BLaER1 (cell line): ENCODE measurements around the gene GNAI2.
"Not testable (repeated sequence)": the region's sequence is repeated elsewhere in the genome, so short reads cannot be mapped to it uniquely, and the experiment has no call there.

ENCODE experiments used
- H3K27ac ChIP-seq: shearing (Covaris generic); formaldehyde crosslinking; 2 replicates; pipeline ENCODE4 v1.8.1; 2022
- H3K27me3 ChIP-seq: shearing (Covaris generic); formaldehyde crosslinking; 2 replicates; pipeline ENCODE4 v1.8.1; 2022
- H3K36me3 ChIP-seq: shearing (Covaris generic); formaldehyde crosslinking; 2 replicates; pipeline ENCODE4 v1.8.1; 2022
- H3K4me1 ChIP-seq: shearing (Covaris generic); formaldehyde crosslinking; 2 replicates; pipeline ENCODE4 v1.8.1; 2022
- H3K4me2 ChIP-seq: shearing (Covaris generic); formaldehyde crosslinking; 2 replicates; pipeline ENCODE4 v1.8.1; 2022
- H3K4me3 ChIP-seq: shearing (Covaris generic); formaldehyde crosslinking; 2 replicates; pipeline ENCODE4 v1.8.1; 2022
- H3K9ac ChIP-seq: shearing (Covaris generic); formaldehyde crosslinking; 2 replicates; pipeline ENCODE4 v1.8.1; 2022
- H3K9me3 ChIP-seq: shearing (Covaris generic); formaldehyde crosslinking; 2 replicates; pipeline ENCODE4 v1.8.1; 2022
- H4K20me1 ChIP-seq: shearing (Covaris generic); formaldehyde crosslinking; 2 replicates; pipeline ENCODE4 v1.8.1; 2022
- Cebpa-rat ChIP-seq: shearing (Covaris generic); IDR thresholded peaks from 2 replicates; pipeline ENCODE4 v1.8.1; 2022

The GNAI2 gene

DNA sequence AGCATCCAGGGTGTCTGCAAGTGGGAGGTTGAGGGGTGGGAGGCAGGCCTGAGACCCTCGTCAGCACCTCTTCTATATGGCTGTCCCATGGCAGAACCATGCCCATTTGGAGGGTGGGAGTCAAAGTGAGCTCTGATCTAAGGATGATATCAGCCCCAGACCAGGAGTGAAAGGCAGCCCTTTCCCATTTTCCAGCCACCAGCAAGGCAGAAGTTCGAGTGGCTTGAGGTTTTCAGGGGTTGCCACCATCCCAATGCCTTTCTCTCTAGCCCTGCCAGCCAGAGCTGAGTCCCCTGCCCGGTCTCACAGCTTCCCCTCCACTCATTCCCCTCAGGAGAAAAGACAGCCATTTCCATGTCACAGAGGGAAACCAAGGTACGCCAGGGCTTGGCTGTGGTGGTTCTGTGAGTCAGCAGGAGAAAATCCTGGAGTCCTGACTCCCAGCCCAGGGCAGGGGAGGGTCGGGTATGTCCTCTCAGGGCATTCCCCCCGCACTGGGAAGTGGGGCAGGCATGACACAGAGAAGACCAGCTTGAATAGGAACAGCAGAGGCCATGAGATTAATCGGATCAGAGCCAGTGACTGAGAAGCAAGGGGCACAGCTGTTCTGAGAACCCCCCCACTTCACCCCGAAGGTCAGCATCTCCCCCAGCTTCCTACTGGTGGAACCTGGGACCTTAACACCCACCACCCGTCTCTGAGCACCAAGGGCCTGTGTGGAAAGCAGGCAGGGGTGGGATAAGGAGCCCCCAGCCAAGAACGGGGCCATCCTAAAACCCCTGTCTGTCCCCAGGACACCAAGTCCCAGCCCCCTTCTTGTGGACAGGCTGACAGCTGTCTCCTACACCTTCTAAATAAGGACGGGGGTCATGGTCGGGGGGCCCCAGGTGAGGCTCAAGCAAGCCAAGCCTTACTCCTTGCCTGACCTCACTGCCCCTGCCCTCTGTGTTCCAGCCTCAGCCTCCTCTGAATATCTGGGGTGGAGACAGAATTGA is 31.9 kb upstream of the GNAI2 start:
- no peak overlapping the region for H3K9ac ChIP-seq
- peaks cover 71% of the 10 kb centered on the region for H3K27me3 ChIP-seq
- H3K4me2 ChIP-seq = peak overlapping the region; percentile 99; the same call in 1 of the 2 replicates
- peaks cover 17% of the 10 kb centered on the region for H3K4me1 ChIP-seq
- H3K27ac ChIP-seq = no peak overlapping the region
- H3K36me3 ChIP-seq = no peaks in the 10 kb centered on the region
- H3K9me3 ChIP-seq = no peaks in the 10 kb centered on the region
- H3K4me3 ChIP-seq = no peak overlapping the region
- TF ChIP-seq Cebpa-rat = no peak
- peaks cover 27% of the 10 kb centered on the region for H4K20me1 ChIP-seq

- Histone ChIP-seq H3K27ac (no peak within 1 kb of the TSS), H3K9me3 (no peaks in the 10 kb centered on the region), H4K20me1 (peaks cover 27% of the 10 kb centered on the region), H3K4me3 (peak within 1 kb of the TSS; percentile 66), H3K27me3 (peaks cover 71% of the 10 kb centered on the region), H3K36me3 (no peaks in the 10 kb centered on the region), H3K4me1 (peaks cover 25% of the 10 kb centered on the region), H3K4me2 (peak within 1 kb of the TSS; percentile 99), H3K9ac (peak within 1 kb of the TSS; percentile 55; the same call in 1 of the 2 replicates)
- TF ChIP-seq Cebpa-rat = no peak
Observed at GRCh38 chr3:50204804-50205412, 31.1 kb upstream of the GNAI2 start, which contains the start of gene SLC38A3. SLC38A3 (plus strand) TSS chr3:50205271; CDS start chr3:50214200, 8,929 bp downstream.

DNA sequence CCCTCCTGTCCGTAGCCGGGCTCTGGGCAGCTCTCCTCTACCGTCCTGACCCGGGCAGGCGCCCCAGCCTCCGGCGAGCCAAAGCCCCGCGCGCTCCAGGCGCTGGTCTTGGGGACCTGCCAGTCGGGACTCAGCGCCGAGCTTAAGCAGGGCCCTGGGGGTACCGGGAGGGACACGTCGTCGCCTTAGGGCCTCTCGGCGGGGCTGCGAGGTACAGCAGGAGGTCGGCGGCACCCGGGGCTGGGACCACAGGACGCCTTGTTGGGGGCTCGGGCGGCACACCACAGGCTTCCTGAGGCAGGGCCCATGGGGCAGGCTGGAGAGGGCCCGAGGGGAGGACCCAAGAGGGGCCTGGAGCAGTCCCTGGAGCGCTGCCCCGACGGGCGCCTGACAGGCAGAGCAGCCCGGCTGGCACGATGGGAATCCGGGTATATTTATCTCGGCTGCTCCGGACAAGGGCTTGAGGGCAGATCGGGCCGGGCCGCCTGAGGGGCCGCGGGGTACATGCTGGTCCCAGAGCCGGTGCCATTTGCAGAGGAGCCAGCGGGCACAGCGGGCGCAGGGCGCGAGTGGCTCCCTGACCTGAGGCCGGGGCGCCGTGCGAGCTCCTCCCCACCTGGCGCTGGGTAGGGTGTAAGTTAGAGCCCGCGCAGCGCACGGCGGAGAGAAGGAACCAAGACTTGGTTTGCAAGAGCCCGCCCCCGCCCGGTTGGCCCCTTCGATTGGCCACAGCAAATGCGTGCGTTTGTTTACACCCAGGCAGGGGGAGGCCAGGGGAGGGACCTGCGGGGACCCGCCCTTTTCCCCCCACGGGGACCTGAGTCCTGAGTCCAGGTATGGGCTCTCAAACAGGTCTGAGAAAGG is 30.4 kb upstream of the GNAI2 start:
- H3K4me3 ChIP-seq = peak overlapping the region; percentile 66

GRCh38 chr3:50207359-50208042 is 28.5 kb upstream of the GNAI2 start:
- Histone ChIP-seq H3K9ac (no peak overlapping the region), H4K20me1 (peaks cover 27% of the 10 kb centered on the region), H3K4me3 (no peak overlapping the region), H3K27me3 (peaks cover 57% of the 10 kb centered on the region), H3K9me3 (no peaks in the 10 kb centered on the region), H3K36me3 (no peaks in the 10 kb centered on the region), H3K4me1 (peaks cover 38% of the 10 kb centered on the region), H3K4me2 (no peak overlapping the region), H3K27ac (no peak overlapping the region)
- no peak for TF ChIP-seq Cebpa-rat

More for the DNA sequence above, 30.4 kb upstream of the GNAI2 start:
- H3K27ac ChIP-seq = no peak overlapping the region
- H3K36me3 ChIP-seq = no peaks in the 10 kb centered on the region
- H4K20me1 ChIP-seq = peaks cover 27% of the 10 kb centered on the region
- H3K4me2 ChIP-seq = peak overlapping the region; percentile 99
- H3K9ac ChIP-seq = peak overlapping the region; percentile 55; the same call in 1 of the 2 replicates
- no peaks in the 10 kb centered on the region for H3K9me3 ChIP-seq
- TF ChIP-seq Cebpa-rat = no peak
- peaks cover 31% of the 10 kb centered on the region for H3K4me1 ChIP-seq
- peaks cover 71% of the 10 kb centered on the region for H3K27me3 ChIP-seq

DNA sequence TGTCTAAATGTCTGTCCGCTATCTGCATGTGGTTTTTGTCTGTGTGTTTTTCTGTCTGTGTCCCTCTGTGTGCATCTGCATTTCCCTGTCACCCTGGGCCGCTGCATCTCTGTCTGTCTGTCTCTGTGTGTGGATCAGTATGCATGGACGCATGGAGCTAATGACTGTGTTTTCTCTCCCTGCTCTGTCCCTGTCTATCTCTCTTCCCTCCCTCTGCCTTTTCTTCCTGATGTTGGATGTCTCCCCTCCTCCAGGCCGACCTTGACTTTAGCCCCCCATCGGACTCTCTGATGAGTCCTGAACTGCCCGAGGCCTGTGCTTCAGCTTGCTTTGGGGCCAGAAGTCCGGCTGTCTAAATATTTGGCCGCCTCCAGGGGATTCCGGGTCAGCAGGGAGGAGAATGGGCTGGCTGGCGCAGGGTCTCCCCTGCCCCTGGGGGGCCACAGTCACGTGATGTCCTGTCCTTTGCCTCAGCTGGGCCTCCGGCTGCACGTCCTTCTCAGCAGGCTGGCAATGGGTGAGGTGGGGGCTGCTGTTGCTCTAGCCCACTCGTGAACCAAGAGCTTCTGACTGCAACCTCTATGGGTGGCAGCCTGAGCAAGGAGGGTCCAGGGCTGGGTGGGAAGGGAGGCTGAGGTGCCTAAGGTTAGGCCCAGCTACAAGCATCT is 27.2 kb upstream of the GNAI2 start:
- TF ChIP-seq Cebpa-rat = no peak
- H3K27ac ChIP-seq = no peak overlapping the region

GRCh38 chr3:50210176-50210509 is 25.9 kb upstream of the GNAI2 start:
- H4K20me1 ChIP-seq = peaks cover 17% of the 10 kb centered on the region
- no peak overlapping the region for H3K4me3 ChIP-seq
- no peaks in the 10 kb centered on the region for H3K36me3 ChIP-seq
- no peaks in the 10 kb centered on the region for H3K9me3 ChIP-seq
- H3K4me1 ChIP-seq = peaks cover 48% of the 10 kb centered on the region
- peaks cover 30% of the 10 kb centered on the region for H3K27me3 ChIP-seq
- H3K4me2 ChIP-seq = no peak overlapping the region
- H3K9ac ChIP-seq = no peak overlapping the region
- H3K27ac ChIP-seq = no peak overlapping the region
- no peak for TF ChIP-seq Cebpa-rat

More for the DNA sequence above, 27.2 kb upstream of the GNAI2 start:
- H3K4me1 ChIP-seq = peaks cover 47% of the 10 kb centered on the region
- no peaks in the 10 kb centered on the region for H3K36me3 ChIP-seq
- H3K9ac ChIP-seq = no peak overlapping the region
- no peaks in the 10 kb centered on the region for H3K9me3 ChIP-seq
- H3K4me2 ChIP-seq = no peak overlapping the region
- H3K27me3 ChIP-seq = peaks cover 44% of the 10 kb centered on the region
- H3K4me3 ChIP-seq = no peak overlapping the region
- H4K20me1 ChIP-seq = peaks cover 25% of the 10 kb centered on the region

DNA sequence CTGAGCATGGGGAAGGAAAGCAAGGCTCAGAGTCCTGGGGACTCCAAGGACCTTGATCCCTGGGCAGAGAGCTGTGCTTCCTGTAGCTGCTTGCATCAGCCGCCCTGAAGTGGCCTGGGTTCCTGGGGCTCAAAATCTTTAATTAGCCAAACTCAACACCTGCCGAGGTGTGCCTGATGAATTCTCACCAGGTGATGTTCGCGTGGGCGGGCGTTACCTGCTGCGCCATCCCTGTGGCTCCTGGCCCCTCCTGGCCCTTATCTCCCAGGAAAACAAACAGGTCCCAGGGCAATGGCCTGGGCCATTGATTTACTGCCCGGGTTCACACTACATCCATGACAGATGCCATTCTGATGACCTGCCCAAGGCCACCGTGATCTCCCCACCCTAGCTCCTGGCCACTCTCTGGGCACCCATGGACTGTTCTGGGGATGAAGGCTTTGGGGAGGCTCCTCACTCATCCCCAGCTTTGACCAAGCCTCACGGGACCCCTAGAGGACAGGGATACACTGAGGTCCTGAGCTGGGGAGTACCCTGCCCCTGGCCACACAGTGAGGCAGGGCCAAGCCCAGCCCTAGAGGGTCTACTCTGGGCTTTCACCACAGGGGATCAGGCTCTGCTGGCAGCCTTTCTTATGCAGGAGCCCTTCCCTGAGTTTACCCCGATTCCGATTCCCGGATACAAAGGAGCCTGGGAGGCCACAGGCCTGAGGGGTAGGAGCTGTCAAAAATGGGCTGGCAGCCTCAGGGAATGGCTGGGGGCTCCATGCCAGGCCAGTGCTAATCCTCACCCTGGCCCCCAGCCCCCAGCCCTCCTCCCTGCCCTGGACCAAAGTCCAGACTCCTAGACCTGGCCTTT is 25.3 kb upstream of the GNAI2 start:
- Histone ChIP-seq H4K20me1 (peaks cover 11% of the 10 kb centered on the region), H3K4me3 (no peak overlapping the region), H3K4me1 (peaks cover 42% of the 10 kb centered on the region), H3K27ac (no peak overlapping the region), H3K27me3 (peaks cover 24% of the 10 kb centered on the region), H3K9ac (no peak overlapping the region), H3K36me3 (no peaks in the 10 kb centered on the region), H3K9me3 (no peaks in the 10 kb centered on the region), H3K4me2 (no peak overlapping the region)
- no peak for TF ChIP-seq Cebpa-rat

- H4K20me1 ChIP-seq, H3K4me2 ChIP-seq, H3K9me3 ChIP-seq, H3K4me3 ChIP-seq, H3K27ac ChIP-seq, H3K9ac ChIP-seq, H3K36me3 ChIP-seq: not testable (repeated sequence)
- peaks cover 18% of the 10 kb centered on the region for H3K27me3 ChIP-seq
- peaks cover 36% of the 10 kb centered on the region for H3K4me1 ChIP-seq
Observed at GRCh38 chr3:50211368-50211717, 24.7 kb upstream of the GNAI2 start.
